GM19397 (cell line): ENCODE data around the gene NR2F1-AS1.

Experiments
- ATAC-seq: cut with Tn5 transposase; IDR thresholded peaks from one replicate; pipeline ENCODE4 v1.9.1; 2021; ENCODE audit warnings: mild to moderate bottlenecking, moderate library complexity; ENCODE audit not compliant: unreplicated experiment

Gene NR2F1-AS1

DNA sequence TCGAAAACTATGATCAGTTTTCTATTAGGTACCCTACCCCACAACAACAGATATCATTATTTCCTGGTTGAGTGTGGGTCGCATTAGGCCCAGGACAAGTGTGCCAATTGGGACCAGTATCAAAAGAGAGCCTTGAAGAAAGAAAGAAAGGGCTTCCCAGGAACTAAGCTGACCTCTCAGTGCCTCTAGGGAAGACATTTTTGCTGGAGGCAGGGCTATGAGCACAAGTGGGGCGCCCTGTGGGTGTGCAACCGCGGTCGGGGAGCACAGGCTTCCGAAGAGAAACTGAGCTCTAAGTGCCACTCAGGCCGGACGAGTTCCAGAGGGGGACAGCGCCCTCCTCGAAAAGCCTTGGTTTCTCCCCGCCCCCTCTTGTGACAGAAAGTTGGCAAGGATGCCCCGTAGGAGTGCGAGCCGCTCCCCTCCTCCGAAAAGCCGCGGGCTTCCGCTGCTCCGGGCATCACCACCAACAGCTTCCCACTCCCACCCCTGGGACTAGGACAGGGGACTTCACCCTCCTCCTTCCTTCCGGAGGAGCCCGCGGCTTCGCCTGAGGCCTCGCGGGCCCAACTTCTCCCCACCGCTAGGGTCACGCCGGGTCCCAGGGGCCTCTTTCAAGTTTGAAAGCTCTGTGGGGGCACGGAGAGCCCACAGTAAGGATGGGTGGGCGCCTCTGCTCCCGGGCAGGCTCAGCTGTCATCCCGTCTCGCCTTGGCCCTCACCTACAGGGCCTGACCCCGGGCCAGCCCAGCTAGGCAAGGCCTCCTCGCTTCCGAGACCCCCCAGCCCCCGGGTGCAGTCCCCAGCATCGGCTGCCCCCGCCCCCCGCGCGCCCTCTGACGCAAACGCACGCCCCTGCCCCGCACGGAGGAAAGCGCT lies 2.0 kb downstream of the NR2F1-AS1 start:
- ATAC-seq, result no peak

- no peak for ATAC-seq
Measured at GRCh38 chr5:93577854-93578812, 2.9 kb downstream of the NR2F1-AS1 start.

GRCh38 chr5:93576994-93577853 lies 3.8 kb downstream of the NR2F1-AS1 start:
- ATAC-seq, result no peak

DNA sequence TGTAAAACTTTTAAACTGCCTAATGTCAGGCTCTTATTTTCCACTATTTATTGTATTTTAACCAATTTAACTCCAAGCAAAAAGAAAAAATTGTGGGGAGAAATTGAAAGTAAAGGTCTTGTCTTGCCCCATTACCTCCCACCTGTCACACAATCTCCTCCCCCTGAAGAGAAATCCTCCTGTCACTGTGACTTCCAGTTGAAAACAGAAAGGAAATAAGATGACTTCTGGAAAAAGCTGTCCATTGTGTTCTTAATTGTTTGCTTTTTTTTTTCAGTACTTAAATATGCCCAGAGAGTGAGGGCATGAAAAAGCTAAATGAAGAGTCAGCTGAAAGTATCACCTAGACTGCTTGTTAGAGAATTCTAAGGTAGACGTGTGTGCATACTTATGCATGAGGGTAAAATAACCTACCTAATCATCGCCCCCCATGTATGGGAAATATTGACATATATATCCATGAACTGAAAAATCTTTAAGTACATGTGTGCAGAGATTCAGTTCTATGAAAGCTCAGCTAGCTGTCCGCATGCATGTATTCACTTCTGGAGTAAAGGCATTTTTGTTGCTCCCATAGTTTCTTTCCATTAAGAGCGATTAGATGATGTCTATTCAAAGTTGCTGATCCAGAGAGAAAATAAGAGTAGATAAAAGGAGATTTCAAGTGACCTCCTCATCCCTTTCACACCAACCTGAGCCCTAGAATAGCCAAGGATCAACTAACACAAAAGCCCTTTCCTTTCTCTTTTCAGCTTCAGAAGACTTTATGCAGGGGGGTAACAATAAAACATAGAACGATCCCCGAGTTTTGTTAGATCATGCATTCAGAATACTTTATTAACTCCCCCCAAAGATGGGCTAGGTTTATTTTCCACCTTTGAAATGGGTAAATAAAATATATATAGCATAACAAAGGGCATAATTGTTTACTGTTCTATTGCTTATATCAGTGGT lies 5.3 kb downstream of the NR2F1-AS1 start:
- no peak for ATAC-seq

DNA sequence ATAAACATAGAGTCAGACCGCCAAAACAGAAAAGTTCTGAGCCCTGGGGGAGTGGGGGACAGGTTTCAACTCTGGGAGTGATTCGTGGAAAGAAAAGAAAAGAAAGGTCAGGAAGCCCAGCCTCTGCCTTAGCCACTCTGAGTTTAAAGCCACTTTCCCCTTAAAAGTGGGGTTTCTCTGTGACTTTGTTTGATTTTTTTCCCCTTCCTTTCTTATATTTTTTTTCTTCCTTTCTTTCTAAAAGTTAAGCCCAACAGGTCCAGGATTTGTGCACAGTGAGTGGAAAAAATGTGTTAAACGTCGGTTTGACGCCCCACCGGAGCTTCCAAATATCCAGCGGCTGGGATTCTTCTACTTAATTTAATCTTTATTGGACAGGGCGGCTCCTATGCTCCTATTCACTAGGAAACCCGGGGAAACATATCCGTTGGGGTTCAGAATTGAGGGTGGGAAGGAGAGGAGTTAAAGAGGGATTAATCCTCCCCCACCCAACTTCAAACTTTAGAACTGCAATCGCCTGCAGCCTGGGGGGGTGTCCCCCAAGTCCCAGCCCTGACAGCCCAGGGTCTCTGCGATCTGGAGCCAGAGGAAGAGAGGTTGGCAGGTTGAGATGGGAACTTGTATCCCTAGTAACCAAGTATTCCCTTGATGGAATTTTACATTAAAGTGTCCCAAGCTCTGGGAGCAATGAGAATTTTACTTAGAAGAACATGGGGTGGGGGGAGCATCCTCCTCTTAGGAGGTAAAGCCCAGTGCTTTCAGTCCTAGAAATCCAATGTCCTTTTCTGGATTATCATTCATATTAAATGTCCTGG lies 6.3 kb downstream of the NR2F1-AS1 start:
- ATAC-seq, result no peak

DNA sequence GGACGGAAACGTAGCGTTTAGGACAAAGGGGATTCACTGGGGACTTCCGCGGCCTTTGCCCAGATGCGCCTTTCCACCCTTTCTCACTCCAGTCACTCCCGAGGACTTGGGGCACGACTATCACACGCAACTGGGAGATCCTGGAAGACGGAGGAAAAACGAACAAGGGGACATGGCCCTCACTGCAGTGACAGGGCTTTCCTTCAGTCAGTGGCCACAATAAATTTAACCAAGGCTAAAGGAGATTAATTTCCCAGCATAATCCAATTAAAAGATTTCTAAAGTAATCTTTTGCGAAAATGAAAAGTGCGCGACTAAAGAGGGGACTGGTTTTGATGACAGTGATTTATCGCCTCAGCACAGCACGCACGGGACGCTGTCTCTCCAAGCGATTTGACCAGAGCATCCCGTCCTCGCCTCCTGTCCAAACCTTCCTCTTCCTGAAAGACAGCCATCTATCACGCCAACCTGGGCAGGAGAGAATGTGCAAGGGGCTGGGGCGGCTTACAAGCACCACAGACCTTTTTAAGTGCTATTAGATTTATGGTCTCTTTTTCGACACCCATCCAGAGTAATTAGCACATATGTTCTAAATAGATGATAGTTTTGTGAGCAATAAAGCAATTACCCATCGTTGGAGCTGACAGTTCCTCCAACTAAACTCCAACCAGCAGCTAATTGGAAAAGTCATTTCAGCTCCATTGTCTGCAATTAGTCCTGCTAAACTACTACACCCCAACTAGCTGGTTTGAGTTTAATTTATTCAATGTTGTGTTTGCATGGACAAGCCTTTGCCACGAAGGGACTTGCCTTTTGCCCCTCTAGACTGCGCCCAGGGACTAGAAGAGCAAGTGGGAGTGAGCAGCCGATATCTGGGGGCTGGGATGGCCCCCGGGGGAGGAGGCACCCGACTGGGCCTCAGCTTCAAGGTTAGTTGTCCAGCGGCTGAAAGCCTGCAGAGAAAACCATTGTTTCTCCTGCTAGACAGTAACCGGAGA lies 7.4 kb downstream of the NR2F1-AS1 start:
- ATAC-seq, result no peak

- no peak for ATAC-seq
Measured at GRCh38 chr5:93572608-93573353, 8.2 kb downstream of the NR2F1-AS1 start.

DNA sequence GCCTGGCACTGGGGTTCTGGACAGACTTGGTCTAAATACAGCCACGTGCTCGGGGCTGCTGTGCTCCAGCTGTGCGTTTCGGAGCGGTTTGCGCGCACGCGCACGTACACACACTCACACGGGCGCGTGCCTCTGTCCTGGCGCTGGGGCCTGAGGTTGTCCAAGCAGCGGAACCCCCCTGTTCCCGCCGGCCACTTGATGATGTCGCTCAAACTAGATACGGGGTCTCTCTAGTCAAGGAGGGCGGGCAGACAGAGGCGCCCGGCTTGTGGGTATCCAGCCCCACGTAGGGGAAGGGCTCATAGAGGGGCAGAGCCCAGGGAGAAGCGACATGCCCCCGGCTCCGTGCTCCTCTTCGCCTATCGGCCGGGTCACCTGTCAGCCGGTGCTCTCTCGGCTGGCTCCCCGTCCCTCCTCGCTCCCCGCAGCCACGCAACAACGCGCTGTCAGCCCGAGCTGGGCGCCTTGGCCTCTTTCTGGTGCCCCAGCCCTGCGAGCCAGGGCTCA lies 8.9 kb downstream of the NR2F1-AS1 start:
- no peak for ATAC-seq

DNA sequence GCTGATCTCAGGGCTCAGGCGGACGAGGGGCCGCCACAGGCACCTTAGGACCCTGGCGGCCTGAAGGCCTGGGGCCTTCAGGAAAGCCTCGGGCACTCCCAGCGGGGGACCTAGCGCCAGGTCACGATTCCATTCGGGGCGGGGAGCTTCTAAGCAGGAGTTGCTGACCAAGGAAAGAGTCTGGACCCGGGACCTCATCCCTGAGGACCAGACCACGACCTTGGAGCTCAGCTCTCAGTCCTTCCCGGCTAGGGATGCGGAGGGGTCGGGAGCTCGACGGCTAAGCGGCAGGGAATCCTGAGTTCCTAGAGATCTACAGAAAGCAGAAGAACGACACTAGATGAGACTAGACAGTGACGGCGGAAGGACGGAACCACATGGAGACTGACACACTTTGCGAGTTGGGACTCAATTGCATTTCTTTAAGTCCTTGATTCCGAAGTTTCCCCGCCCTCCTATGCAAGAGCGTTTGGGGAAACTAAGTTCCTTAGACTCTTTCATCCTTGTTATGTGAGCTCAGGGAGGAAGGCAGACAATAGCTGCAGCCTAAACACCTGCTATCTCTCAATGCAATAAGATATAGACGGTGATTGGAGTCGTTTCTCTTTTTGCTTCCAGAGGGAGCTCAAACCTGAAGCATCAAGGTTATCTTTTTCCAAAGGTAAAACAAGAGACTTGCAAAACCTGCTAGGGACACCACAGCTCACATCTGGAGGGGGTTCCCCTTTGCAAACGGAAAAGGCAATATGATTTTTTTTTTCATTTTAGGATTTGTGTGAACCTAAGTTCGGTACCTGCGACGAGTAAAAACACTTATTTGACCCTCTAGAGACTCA lies 9.7 kb downstream of the NR2F1-AS1 start:
- ATAC-seq, result no peak

DNA sequence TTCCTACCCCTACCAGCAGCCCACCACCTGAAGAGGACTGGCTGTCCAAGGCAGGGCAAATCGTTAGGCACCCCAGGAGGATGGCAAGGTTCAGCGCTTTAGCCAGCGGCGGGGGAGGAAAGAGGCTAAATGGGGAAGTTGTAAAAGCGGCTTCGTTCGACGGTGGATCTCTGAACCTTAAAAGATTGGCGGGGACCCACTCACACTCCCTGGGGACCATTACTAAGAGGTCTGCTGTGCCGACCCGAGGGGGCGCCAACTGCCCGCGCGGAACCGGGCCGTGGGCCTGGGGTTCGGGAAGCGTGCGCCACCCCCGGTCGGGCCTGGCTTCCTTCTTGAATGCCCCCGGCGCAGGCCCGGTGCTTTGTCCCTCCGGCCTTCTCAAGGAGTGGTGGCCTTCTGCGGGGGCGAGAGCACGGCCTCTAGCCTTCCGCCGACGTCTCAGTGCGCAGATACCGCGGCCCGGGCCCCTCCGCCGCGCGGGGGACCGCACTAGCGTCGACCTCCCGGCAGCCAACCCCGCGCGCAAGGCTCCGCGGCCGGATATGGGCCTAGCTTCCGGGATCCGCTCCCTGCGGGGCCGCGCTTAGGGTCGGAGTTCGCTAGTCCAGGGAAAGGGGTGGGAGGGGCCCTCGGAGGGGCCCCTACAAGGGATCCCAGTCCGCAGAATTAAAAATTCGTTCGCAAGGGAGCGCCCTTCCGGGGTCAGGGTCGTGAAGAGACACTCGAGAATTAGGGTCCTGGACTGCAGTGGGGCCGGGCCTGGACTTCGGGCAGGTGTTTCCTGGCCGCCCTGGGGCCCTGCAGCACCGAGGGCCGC lies 10.5 kb downstream of the NR2F1-AS1 start:
- ATAC-seq, result no peak

DNA sequence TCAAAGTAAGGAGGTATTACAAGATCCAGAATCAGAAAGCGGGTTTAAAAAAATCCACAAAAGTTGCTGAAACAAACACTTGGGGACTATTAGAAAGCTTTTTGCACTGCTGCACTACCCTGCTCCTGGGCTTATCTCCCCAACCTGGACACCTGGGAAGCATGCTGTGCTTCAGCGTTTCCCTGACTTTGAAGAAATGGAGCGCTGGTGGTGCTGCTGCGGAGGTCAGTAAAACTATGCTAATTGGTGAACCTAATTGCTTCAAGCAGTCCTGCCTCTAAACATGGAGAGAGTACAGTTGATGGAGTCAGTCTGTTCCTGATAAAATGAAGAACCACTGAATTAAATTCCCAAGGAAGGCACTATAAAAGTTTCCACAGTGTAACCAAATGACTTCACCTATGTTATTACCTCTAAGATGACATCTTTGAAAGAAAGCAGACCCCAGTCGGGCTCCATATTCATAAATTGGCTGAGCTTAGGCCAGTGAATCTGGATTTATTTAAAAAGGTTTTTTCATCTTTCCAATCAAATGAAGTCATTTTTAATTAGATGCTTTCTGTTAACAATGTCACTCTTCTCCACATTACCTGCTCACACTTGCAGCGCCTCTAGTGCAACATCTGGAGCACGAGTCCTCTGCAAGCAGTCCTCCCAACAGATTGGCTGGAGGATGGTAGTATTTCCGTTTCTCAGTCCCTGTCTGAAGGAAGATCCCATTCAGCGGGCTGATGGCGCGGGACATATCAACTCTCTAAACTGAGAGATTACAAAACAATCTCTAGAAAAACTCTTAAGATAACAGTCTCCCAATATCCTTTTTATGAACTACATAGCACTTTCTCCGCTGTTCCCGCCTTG lies 11.5 kb downstream of the NR2F1-AS1 start:
- ATAC-seq, result no peak

GRCh38 chr5:93567424-93567823 lies 13.6 kb downstream of the NR2F1-AS1 start:
- ATAC-seq, result no peak

GRCh38 chr5:93566091-93566490 lies 14.9 kb downstream of the NR2F1-AS1 start:
- ATAC-seq, result no peak

- ATAC-seq, result no peak
Measured at GRCh38 chr5:93557021-93557604, 23.9 kb downstream of the NR2F1-AS1 start.
